GM23338 (cell line): ENCODE measurements around the gene FCN3. TPM values are rescaled to one million over a fixed set of nuclear protein-coding genes. Genes with fewer than 3 reads are reported as not detected.

Source experiments
- ATAC-seq: fragments of 200-7000 bp; cut with Tn5 transposase; 3 replicates; pipeline ENCODE4 v1.9.1; 2020
- DNase-seq: peaks from one replicate; pipeline ENCODE4 v3.0.0-alpha.2; 2015; ENCODE audit warnings: low spot score
- H2AFZ ChIP-seq: fragments of 200-600 bp; sonication (generic); 2 replicates; pipeline ENCODE4 v1.8.0; 2016; ENCODE audit warnings: antibody characterized with exemption, mild to moderate bottlenecking, moderate library complexity
- H3F3A ChIP-seq: fragments of 200-600 bp; sonication (generic); replicated peaks from 2 replicates; pipeline ENCODE4 v1.8.0; 2017; ENCODE audit warnings: antibody characterized with exemption, mixed run types, low read depth
- H3K27ac ChIP-seq: fragments of 200-600 bp; sonication (generic); 2 replicates; pipeline ENCODE4 v1.6.1; 2016; ENCODE audit warnings: low read depth
- H3K27me3 ChIP-seq: fragments of 200-600 bp; sonication (generic); 2 replicates; pipeline ENCODE4 v1.8.0; 2016; ENCODE audit warnings: mild to moderate bottlenecking, mixed run types, moderate library complexity; ENCODE audit not compliant: insufficient read depth
- H3K36me3 ChIP-seq: fragments of 200-600 bp; sonication (generic); 2 replicates; pipeline ENCODE4 v1.8.0; 2016; ENCODE audit warnings: mild to moderate bottlenecking; ENCODE audit not compliant: insufficient read depth
- H3K4me1 ChIP-seq: fragments of 200-600 bp; sonication (generic); 2 replicates; pipeline ENCODE4 v1.8.0; 2016; ENCODE audit warnings: mild to moderate bottlenecking, moderate library complexity; ENCODE audit not compliant: insufficient read depth
- H3K4me2 ChIP-seq: fragments of 200-600 bp; sonication (generic); 2 replicates; pipeline ENCODE4 v1.7.1; 2017; ENCODE audit warnings: mixed run types
- H3K4me3 ChIP-seq: fragments of 200-600 bp; sonication (generic); 2 replicates; pipeline ENCODE4 v1.6.1; 2016; ENCODE audit warnings: mixed run types
- H3K79me2 ChIP-seq: fragments of 200-600 bp; sonication (generic); replicated peaks from 2 replicates; pipeline ENCODE4 v1.8.0; 2017; ENCODE audit warnings: mild to moderate bottlenecking; ENCODE audit not compliant: insufficient read depth
- H3K9me2 ChIP-seq: fragments of 200-600 bp; sonication (generic); 2 replicates; pipeline ENCODE4 v1.8.0; 2017; ENCODE audit not compliant: insufficient read depth
- H4K20me1 ChIP-seq: fragments of 200-600 bp; sonication (generic); replicated peaks from 2 replicates; pipeline ENCODE4 v1.8.0; 2017; ENCODE audit warnings: mild to moderate bottlenecking; ENCODE audit not compliant: insufficient read depth
- H3K27ac Mint-ChIP-seq: 2 replicates; pipeline ENCODE4 v1.8.0; 2020; ENCODE audit warnings: inconsistent platforms, mild to moderate bottlenecking, moderate library complexity, mixed read lengths
- H3K27me3 Mint-ChIP-seq: 3 replicates; pipeline ENCODE4 v1.8.0; 2022; ENCODE audit warnings: low read depth, mild to moderate bottlenecking, moderate library complexity, mixed read lengths, inconsistent platforms; ENCODE audit not compliant: insufficient read depth, poor library complexity
- H3K36me3 Mint-ChIP-seq: 3 replicates; pipeline ENCODE4 v1.8.0; 2021; ENCODE audit warnings: low read depth, mild to moderate bottlenecking, inconsistent platforms, moderate library complexity, mixed read lengths
- H3K4me1 Mint-ChIP-seq: 3 replicates; pipeline ENCODE4 v1.8.0; 2020; ENCODE audit warnings: mild to moderate bottlenecking, inconsistent platforms, mixed read lengths
- H3K4me3 Mint-ChIP-seq: 3 replicates; pipeline ENCODE4 v1.8.0; 2021; ENCODE audit warnings: moderate library complexity, mild to moderate bottlenecking, inconsistent platforms, mixed read lengths
- H3K9me3 Mint-ChIP-seq: 3 replicates; pipeline ENCODE4 v1.8.0; 2020; ENCODE audit warnings: moderate library complexity, mild to moderate bottlenecking, inconsistent platforms, mixed read lengths
- CREB1 ChIP-seq: fragments of 250-450 bp; sonication (Bioruptor Pico); IDR thresholded peaks from 2 replicates; pipeline ENCODE4 v1.5.0; 2020; ENCODE audit warnings: low read depth, mild to moderate bottlenecking, moderate library complexity
- JUNB ChIP-seq: IDR thresholded peaks from one replicate; pipeline ENCODE4 v1.6.1; 2016; ENCODE audit warnings: antibody characterized with exemption; ENCODE audit not compliant: unreplicated experiment
- NANOG ChIP-seq: IDR thresholded peaks from 2 replicates; pipeline ENCODE4 v1.6.1; 2016; ENCODE audit warnings: antibody characterized with exemption, borderline replicate concordance
- POLR2AphosphoS5 ChIP-seq: IDR thresholded peaks from 2 replicates; pipeline ENCODE4 v1.6.1; 2016; ENCODE audit warnings: antibody characterized with exemption, low read depth
- STAT1 ChIP-seq: IDR thresholded peaks from one replicate; pipeline ENCODE4 v1.6.1; 2016; ENCODE audit warnings: antibody characterized with exemption; ENCODE audit not compliant: unreplicated experiment
- ZNF114 ChIP-seq: fragments of 250-450 bp; sonication (Bioruptor Pico); IDR thresholded peaks from 2 replicates; pipeline ENCODE4 v1.5.0; 2020; ENCODE audit warnings: mild to moderate bottlenecking, moderate library complexity
- polyA plus RNA-seq: library from polyadenylated mRNA; unstranded; fragments of >200 nt; fragmentation: Nextera tagmentation; extraction: Ambion mirVana; gene quantifications from 2 replicates; pipeline ENCODE4 v1.2.1, GENCODE V29; 2016
- total RNA-seq: library from RNA; depleted of rRNA; stranded (reverse); fragments of >200 nt; shearing (Covaris generic); gene quantifications from 2 replicates; pipeline ENCODE4 v1.2.3, GENCODE V29; 2014
- TF ChIP-seq, protein P1 (sequence below): IDR thresholded peaks from 2 replicates; pipeline ENCODE4 v1.6.1; 2016; ENCODE audit warnings: antibody characterized with exemption
- TF ChIP-seq, protein P2 (sequence below): IDR thresholded peaks from one replicate; pipeline ENCODE4 v1.6.1; 2018; ENCODE audit warnings: antibody characterized with exemption; ENCODE audit not compliant: unreplicated experiment
- TF ChIP-seq, protein P3 (sequence below), 2 experiments: fragments of 200-600 bp in 1 of 2; sonication (generic) in 1 of 2; conservative IDR thresholded peaks; 2 replicates each; pipeline versions ENCODE4 v1.5.1 to v1.6.1; 2016 to 2017; ENCODE audit warnings: antibody characterized with exemption in 2 of 2, low read depth in 2 of 2, mild to moderate bottlenecking in 2 of 2, moderate library complexity in 1 of 2

Gene FCN3
- total and polyA plus RNA-seq, 2 experiments from 2014 or later = 0.49 TPM; not detected in 1

DNA sequence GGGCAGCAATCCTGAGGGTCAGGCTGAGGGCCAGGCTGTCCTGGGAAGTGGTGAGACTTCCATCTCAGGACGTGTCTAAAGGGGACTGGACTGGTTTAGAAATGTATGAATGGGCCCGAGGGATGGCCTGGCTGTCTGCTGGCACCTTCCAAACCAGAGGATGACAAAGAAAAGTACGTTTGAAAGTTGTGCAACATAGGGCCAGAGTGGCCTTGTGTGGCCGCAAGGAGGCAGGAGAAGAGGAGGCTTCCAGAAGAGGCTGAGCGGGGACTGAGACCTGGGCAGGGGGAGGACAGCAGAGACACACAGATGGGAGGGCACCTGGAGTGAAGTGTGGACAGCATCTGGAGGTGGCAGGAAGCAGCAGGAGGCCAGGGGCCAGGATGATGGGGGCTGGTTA, 35.4 kb downstream of the FCN3 start (continued):
- no peak for TF ChIP-seq STAT1
- TF ChIP-seq, protein P1, sequence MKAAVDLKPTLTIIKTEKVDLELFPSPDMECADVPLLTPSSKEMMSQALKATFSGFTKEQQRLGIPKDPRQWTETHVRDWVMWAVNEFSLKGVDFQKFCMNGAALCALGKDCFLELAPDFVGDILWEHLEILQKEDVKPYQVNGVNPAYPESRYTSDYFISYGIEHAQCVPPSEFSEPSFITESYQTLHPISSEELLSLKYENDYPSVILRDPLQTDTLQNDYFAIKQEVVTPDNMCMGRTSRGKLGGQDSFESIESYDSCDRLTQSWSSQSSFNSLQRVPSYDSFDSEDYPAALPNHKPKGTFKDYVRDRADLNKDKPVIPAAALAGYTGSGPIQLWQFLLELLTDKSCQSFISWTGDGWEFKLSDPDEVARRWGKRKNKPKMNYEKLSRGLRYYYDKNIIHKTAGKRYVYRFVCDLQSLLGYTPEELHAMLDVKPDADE = no peak
- TF ChIP-seq POLR2AphosphoS5 = no peak
- TF ChIP-seq ZNF114 (CRISPR knock-in tag) = no peak
- no peak for TF ChIP-seq NANOG
- no peak for TF ChIP-seq JUNB

DNA sequence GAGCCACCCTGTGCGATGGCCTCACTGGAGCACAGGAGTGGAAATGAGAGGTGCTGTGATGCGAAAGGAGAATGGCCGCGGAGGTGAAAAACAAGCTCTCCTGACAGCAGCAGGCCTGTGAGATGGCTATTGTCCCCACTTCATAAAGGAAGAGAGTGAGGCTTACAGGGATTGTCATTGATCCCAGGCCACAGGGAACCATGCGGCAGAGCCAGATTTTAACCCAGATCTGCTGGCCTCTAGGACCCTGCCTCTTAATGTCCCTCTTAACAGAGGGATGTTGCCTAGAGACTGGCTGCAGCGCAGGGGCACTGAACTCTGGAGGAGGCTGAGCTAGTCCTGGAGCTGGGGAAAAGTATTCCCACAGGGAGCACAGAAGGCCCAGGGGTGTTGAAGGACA, 35.9 kb downstream of the FCN3 start:
- no peak overlapping the region for H3K27ac ChIP-seq

DNA sequence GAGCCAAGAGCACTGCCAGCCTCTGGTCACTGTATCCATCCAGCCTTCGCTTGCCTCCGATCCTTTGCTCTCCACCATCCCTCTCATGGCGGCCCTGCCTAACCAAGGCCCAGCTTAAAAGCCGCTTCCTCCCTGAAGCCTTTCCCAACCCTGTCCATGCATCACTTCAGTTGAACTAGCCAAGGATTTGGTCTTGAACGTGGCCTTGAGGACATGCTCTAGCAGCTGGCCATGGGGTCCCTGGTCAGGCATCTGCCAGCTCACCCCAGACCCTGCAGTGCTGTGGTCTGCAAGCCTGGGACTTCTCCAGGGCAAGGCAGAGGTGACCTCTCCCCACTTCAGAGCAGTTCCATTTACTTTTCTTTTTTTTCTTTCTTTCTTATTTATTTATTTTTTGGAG, 37.9 kb downstream of the FCN3 start:
- DNase-seq (no peak), ATAC-seq (no peak)
- Histone ChIP-seq H3K4me3 (no peak overlapping the region), H3K27me3 (no peaks in the 10 kb centered on the region), H3K4me1 (peaks cover 2% of the 10 kb centered on the region; the same call in 1 of the 2 replicates), H3K4me2 (no peak overlapping the region), H3F3A (peaks cover 5% of the 10 kb centered on the region; the same call in 1 of the 2 replicates), H3K27ac (no peak overlapping the region), H2AFZ (no peak overlapping the region), H3K79me2 (no peaks in the 10 kb centered on the region), H3K36me3 (peaks cover 4% of the 10 kb centered on the region; the same call in 1 of the 2 replicates), H3K9me2 (no peaks in the 10 kb centered on the region), H4K20me1 (no peaks in the 10 kb centered on the region; the same call in 1 of the 2 replicates)
- Mint-ChIP-seq H3K4me3 (no peak overlapping the region), H3K27me3 (peaks cover 17% of the 10 kb centered on the region), H3K4me1 (peaks cover 16% of the 10 kb centered on the region), H3K27ac (no peak overlapping the region), H3K9me3 (no peaks in the 10 kb centered on the region), H3K36me3 (peaks cover 33% of the 10 kb centered on the region)
- TF ChIP-seq, protein P2, sequence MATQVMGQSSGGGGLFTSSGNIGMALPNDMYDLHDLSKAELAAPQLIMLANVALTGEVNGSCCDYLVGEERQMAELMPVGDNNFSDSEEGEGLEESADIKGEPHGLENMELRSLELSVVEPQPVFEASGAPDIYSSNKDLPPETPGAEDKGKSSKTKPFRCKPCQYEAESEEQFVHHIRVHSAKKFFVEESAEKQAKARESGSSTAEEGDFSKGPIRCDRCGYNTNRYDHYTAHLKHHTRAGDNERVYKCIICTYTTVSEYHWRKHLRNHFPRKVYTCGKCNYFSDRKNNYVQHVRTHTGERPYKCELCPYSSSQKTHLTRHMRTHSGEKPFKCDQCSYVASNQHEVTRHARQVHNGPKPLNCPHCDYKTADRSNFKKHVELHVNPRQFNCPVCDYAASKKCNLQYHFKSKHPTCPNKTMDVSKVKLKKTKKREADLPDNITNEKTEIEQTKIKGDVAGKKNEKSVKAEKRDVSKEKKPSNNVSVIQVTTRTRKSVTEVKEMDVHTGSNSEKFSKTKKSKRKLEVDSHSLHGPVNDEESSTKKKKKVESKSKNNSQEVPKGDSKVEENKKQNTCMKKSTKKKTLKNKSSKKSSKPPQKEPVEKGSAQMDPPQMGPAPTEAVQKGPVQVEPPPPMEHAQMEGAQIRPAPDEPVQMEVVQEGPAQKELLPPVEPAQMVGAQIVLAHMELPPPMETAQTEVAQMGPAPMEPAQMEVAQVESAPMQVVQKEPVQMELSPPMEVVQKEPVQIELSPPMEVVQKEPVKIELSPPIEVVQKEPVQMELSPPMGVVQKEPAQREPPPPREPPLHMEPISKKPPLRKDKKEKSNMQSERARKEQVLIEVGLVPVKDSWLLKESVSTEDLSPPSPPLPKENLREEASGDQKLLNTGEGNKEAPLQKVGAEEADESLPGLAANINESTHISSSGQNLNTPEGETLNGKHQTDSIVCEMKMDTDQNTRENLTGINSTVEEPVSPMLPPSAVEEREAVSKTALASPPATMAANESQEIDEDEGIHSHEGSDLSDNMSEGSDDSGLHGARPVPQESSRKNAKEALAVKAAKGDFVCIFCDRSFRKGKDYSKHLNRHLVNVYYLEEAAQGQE = no peak
- TF ChIP-seq, protein P3, sequence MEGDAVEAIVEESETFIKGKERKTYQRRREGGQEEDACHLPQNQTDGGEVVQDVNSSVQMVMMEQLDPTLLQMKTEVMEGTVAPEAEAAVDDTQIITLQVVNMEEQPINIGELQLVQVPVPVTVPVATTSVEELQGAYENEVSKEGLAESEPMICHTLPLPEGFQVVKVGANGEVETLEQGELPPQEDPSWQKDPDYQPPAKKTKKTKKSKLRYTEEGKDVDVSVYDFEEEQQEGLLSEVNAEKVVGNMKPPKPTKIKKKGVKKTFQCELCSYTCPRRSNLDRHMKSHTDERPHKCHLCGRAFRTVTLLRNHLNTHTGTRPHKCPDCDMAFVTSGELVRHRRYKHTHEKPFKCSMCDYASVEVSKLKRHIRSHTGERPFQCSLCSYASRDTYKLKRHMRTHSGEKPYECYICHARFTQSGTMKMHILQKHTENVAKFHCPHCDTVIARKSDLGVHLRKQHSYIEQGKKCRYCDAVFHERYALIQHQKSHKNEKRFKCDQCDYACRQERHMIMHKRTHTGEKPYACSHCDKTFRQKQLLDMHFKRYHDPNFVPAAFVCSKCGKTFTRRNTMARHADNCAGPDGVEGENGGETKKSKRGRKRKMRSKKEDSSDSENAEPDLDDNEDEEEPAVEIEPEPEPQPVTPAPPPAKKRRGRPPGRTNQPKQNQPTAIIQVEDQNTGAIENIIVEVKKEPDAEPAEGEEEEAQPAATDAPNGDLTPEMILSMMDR (conservative IDR thresholded peaks at IDR 0.05; ENCODE audit: low read depth in 2 of 2) = no peak
- TF ChIP-seq STAT1 (no peak), CREB1 (CRISPR knock-in tag) (no peak), NANOG (no peak), JUNB (no peak)
- TF ChIP-seq, protein P1 = no peak

More for the DNA sequence above, 35.9 kb downstream of the FCN3 start:
- H3K4me3 ChIP-seq = no peak overlapping the region
- no peaks in the 10 kb centered on the region for H4K20me1 ChIP-seq
- no peaks in the 10 kb centered on the region for H3K27me3 ChIP-seq
- Mint-ChIP-seq H3K27me3 (peaks cover 15% of the 10 kb centered on the region), H3K4me1 (peaks cover 32% of the 10 kb centered on the region), H3K27ac (no peak overlapping the region; the same call in 1 of the 2 replicates), H3K9me3 (no peaks in the 10 kb centered on the region), H3K36me3 (peaks cover 22% of the 10 kb centered on the region), H3K4me3 (no peak overlapping the region; the same call in 2 of the 3 replicates)
- no peak for TF ChIP-seq POLR2AphosphoS5
- TF ChIP-seq JUNB = no peak
- H3K79me2 ChIP-seq = no peaks in the 10 kb centered on the region
- peaks cover 3% of the 10 kb centered on the region; the same call in 1 of the 2 replicates for H3F3A ChIP-seq
- H3K9me2 ChIP-seq = no peaks in the 10 kb centered on the region
- H3K36me3 ChIP-seq = peaks cover 4% of the 10 kb centered on the region; the same call in 1 of the 2 replicates
- peaks cover 14% of the 10 kb centered on the region; the same call in 1 of the 2 replicates for H3K4me1 ChIP-seq
- peak; percentile 16 for DNase-seq
- H3K4me2 ChIP-seq = no peak overlapping the region
- ATAC-seq = no peak
- no peak overlapping the region for H2AFZ ChIP-seq
